ENCODE measurements around the gene PRKCB. TPM values are rescaled to one million over a fixed set of nuclear protein-coding genes. Genes with fewer than 3 reads are reported as not detected.

The PRKCB gene
- total RNA-seq, 1 experiment from 2014 or later: not detected

DNA sequence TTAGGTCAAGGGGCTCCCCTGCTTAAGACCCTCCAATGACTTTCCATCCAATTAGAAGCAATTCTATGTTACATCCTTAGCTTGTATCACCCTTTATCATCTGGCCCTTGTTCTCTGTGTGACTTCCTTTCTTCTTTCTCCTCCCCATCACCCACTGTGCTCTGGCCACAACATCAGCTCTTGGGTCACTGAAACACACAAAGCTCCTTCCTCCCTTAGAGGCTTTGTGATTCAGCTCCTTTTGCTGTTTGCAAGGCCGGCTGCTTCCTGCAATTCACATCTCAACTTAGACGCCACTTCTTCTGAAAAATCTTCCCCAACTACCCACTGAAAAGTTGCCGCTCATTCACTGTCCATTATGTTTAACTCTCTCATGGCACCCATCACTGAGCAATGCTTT, 289.4 kb downstream of the PRKCB start:
- no peaks in the 10 kb centered on the region for H3K9me3 Mint-ChIP-seq (ENCODE audit: unreplicated experiment)
- peaks cover 32% of the 10 kb centered on the region for H3K27me3 Mint-ChIP-seq (ENCODE audit: insufficient read depth, unreplicated experiment)
- intact Hi-C loops (cut with micrococcal nuclease): no loop called here
- no peaks in the 10 kb centered on the region for H3K4me1 Mint-ChIP-seq (ENCODE audit: insufficient read depth, unreplicated experiment)
- H3K4me3 Mint-ChIP-seq (ENCODE audit: unreplicated experiment): no peak overlapping the region
- POLR2A ChIA-PET: no interaction called here
- DNase-seq (ENCODE audit: unreplicated experiment): no peak
- H3K36me3 Mint-ChIP-seq (ENCODE audit: insufficient read depth, unreplicated experiment): no peaks in the 10 kb centered on the region
- TF ChIP-seq, protein P1, sequence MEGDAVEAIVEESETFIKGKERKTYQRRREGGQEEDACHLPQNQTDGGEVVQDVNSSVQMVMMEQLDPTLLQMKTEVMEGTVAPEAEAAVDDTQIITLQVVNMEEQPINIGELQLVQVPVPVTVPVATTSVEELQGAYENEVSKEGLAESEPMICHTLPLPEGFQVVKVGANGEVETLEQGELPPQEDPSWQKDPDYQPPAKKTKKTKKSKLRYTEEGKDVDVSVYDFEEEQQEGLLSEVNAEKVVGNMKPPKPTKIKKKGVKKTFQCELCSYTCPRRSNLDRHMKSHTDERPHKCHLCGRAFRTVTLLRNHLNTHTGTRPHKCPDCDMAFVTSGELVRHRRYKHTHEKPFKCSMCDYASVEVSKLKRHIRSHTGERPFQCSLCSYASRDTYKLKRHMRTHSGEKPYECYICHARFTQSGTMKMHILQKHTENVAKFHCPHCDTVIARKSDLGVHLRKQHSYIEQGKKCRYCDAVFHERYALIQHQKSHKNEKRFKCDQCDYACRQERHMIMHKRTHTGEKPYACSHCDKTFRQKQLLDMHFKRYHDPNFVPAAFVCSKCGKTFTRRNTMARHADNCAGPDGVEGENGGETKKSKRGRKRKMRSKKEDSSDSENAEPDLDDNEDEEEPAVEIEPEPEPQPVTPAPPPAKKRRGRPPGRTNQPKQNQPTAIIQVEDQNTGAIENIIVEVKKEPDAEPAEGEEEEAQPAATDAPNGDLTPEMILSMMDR (IDR thresholded peaks at IDR 0.05; ENCODE audit: unreplicated experiment): no peak
- BruUV-seq (replicated peaks): no TSS peak
- no peak overlapping the region for H3K27ac Mint-ChIP-seq (ENCODE audit: low read depth, unreplicated experiment)
- CTCF ChIA-PET: no interaction called here

DNA sequence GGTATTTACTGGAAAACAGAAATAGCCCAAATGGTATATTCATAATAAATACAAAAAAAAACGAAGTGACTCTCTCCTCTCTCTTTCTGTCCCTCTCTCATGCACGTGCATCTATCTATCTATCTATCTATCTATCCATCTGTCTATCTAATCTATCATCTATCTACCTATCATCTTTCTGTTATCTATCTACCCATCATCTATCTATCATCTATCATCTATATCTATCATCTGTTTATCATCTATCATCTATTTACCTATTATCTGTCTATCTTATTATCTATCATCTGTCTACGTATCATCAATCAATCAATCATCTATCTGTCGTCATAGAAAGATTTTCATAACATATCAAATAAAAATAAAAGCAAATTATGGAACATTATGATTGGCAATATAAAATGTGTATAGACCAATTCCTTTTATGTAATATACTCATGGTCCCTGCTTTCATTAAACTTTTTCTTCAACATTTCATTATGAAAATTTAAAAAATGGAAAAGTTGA, 293.7 kb downstream of the PRKCB start:
- BruUV-seq (replicated peaks): no TSS peak
- H3K27me3 Mint-ChIP-seq (ENCODE audit: insufficient read depth, unreplicated experiment): peaks cover 24% of the 10 kb centered on the region
- DNase-seq (ENCODE audit: unreplicated experiment): no peak
- no peak overlapping the region for H3K4me3 Mint-ChIP-seq (ENCODE audit: unreplicated experiment)
- TF ChIP-seq, protein P1 (IDR thresholded peaks at IDR 0.05; ENCODE audit: unreplicated experiment): no peak
- H3K36me3 Mint-ChIP-seq (ENCODE audit: insufficient read depth, unreplicated experiment): no peaks in the 10 kb centered on the region
- no peak overlapping the region for H3K27ac Mint-ChIP-seq (ENCODE audit: low read depth, unreplicated experiment)
- no peaks in the 10 kb centered on the region for H3K9me3 Mint-ChIP-seq (ENCODE audit: unreplicated experiment)
- H3K4me1 Mint-ChIP-seq (ENCODE audit: insufficient read depth, unreplicated experiment): no peaks in the 10 kb centered on the region
- ChIA-PET POLR2A (no interaction called here), CTCF (no interaction called here)
- intact Hi-C loops (cut with micrococcal nuclease): no loop called here

DNA sequence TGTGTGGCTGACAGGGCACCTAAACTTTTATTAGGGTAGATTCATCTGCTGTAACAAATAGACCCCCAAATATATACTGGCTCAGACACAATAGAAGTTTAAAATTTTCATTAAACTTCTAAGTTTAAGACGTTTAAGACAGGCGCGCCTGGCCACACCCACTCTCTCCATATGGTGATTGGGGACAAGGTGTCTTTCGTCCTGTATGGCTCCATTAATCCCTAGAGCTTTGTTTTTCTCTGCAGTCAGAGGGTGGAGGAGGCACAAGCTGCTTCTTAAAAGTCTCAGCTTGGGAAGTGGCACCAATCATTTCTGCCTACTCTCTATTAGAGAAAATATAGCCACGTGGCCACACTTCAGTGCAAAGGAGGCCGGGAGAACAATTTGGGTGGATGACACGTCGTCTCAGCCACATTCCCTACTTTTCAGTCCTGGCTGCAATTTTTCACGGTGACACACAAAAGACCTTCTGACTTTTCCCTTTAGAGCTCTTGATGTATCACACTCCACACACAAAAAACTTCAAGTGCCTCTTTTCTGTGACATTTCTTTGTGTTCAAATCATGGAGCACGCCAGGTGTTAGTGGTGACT, 294.8 kb downstream of the PRKCB start:
- no TSS peak for BruUV-seq (replicated peaks)
- TF ChIP-seq, protein P1 (IDR thresholded peaks at IDR 0.05; ENCODE audit: unreplicated experiment): no peak
- ChIA-PET CTCF (interaction anchor here (1.4 kb wide), 1 partner anchor 374 kb away, joined by 5 read pairs; no protein-coding TSS in a partner anchor), POLR2A (interaction anchor here (1.0 kb wide), 1 partner anchor 29 kb away, joined by 3 read pairs; no protein-coding TSS in a partner anchor)
- H3K4me3 Mint-ChIP-seq (ENCODE audit: unreplicated experiment): no peak overlapping the region
- peaks cover 25% of the 10 kb centered on the region for H3K27me3 Mint-ChIP-seq (ENCODE audit: insufficient read depth, unreplicated experiment)
- no peak for DNase-seq (ENCODE audit: unreplicated experiment)
- intact Hi-C loops (cut with micrococcal nuclease): no loop called here
- H3K36me3 Mint-ChIP-seq (ENCODE audit: insufficient read depth, unreplicated experiment): no peaks in the 10 kb centered on the region
- H3K27ac Mint-ChIP-seq (ENCODE audit: low read depth, unreplicated experiment): no peak overlapping the region
- H3K4me1 Mint-ChIP-seq (ENCODE audit: insufficient read depth, unreplicated experiment): no peaks in the 10 kb centered on the region
- H3K9me3 Mint-ChIP-seq (ENCODE audit: unreplicated experiment): no peaks in the 10 kb centered on the region

DNA sequence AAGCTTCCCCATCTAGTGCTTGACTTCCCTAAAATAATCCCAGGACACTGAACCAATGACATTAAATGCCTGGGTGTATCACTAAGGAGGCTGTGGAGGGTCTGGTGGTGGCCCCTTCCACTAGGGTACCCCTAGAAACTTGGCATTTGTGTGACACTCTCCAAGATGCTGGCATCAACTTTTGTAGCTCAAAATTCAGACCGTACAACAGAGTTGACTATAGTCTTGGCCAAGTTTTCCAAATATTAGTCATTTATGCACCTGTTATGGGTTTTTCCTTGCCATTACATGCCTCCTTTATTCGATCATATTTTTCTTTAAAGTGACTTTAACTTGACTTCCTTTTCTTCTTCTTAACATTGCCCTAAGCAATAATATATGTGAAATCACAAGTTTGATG, 295.5 kb downstream of the PRKCB start:
- DNase-seq (ENCODE audit: unreplicated experiment): no peak
- Mint-ChIP-seq H3K4me1 (ENCODE audit: insufficient read depth, unreplicated experiment) (no peaks in the 10 kb centered on the region), H3K9me3 (ENCODE audit: unreplicated experiment) (no peaks in the 10 kb centered on the region), H3K27me3 (ENCODE audit: insufficient read depth, unreplicated experiment) (peaks cover 32% of the 10 kb centered on the region), H3K27ac (ENCODE audit: low read depth, unreplicated experiment) (no peak overlapping the region), H3K36me3 (ENCODE audit: insufficient read depth, unreplicated experiment) (no peaks in the 10 kb centered on the region), H3K4me3 (ENCODE audit: unreplicated experiment) (no peak overlapping the region)
- TF ChIP-seq, protein P1 (IDR thresholded peaks at IDR 0.05; ENCODE audit: unreplicated experiment): no peak
- POLR2A ChIA-PET: interaction anchor here (1.0 kb wide), 1 partner anchor 30 kb away, joined by 3 read pairs; no protein-coding TSS in a partner anchor
- intact Hi-C loops (cut with micrococcal nuclease): no loop called here
- no TSS peak for BruUV-seq (replicated peaks)
- CTCF ChIA-PET: interaction anchor here (1.4 kb wide), 1 partner anchor 374 kb away, joined by 5 read pairs; no protein-coding TSS in a partner anchor
